IMR-90 (cell line): ENCODE results near the gene CD276. TPM values are rescaled to one million over a fixed set of nuclear protein-coding genes. Genes with fewer than 3 reads are reported as not detected.

ENCODE experiments used
- ATAC-seq: fragments of 200-7000 bp; cut with Tn5 transposase; 2 replicates; pipeline ENCODE4 v1.9.1; 2020; ENCODE audit warnings: low read depth, mild to moderate bottlenecking, moderate library complexity
- BruUV-seq: library from RNA; stranded (reverse); fragments of 400-500 nt; replicated peaks from 2 replicates; lab custom pipeline; 2021; lab: Mats Ljungman, UMichigan
- CTCF ChIA-PET: fragments of 300-600 bp; formaldehyde crosslinking; extraction: SDS; loops from one replicate; lab custom pipeline; 2021; ENCODE audit warnings: antibody characterized with exemption; lab: Yijun Ruan, JAX
- POLR2A ChIA-PET: fragments of 300-600 bp; sonication (Branson Sonifier 250); formaldehyde crosslinking; loops from one replicate; lab custom pipeline; 2022; ENCODE audit warnings: antibody characterized with exemption; ENCODE audit not compliant: unreplicated experiment; lab: Charles Lee
- DNase-seq: peaks from one replicate; pipeline ENCODE4 v3.0.0; 2013
- H2AFZ ChIP-seq: replicated peaks from 2 replicates; pipeline ENCODE3; 2013; ENCODE audit warnings: low read length, mild to moderate bottlenecking; ENCODE audit not compliant: poor library complexity
- H2AK5ac ChIP-seq: 2 replicates; pipeline ENCODE4 v1.6.1; 2013; ENCODE audit warnings: low read depth, low read length, inconsistent platforms
- H2AK9ac ChIP-seq: replicated peaks from 2 replicates; pipeline ENCODE3; 2013; ENCODE audit warnings: mild to moderate bottlenecking, low read depth, low read length, moderate library complexity; ENCODE audit not compliant: poor library complexity
- H2BK120ac ChIP-seq: 2 replicates; pipeline ENCODE4 v1.6.1; 2013; ENCODE audit warnings: low read depth, low read length, inconsistent platforms
- H2BK15ac ChIP-seq: 3 replicates; pipeline ENCODE4 v1.6.1; 2013; ENCODE audit warnings: low read depth, low read length, inconsistent platforms
- H2BK20ac ChIP-seq: 2 replicates; pipeline ENCODE4 v1.6.1; 2013; ENCODE audit warnings: low read depth, mild to moderate bottlenecking, inconsistent platforms, low read length, moderate library complexity
- H2BK5ac ChIP-seq: 2 replicates; pipeline ENCODE4 v1.6.1; 2013; ENCODE audit warnings: mild to moderate bottlenecking, low read depth, low read length, inconsistent platforms; ENCODE audit not compliant: poor library complexity, severe bottlenecking
- H3K14ac ChIP-seq: replicated peaks from 2 replicates; pipeline ENCODE4 v1.6.1; 2013; ENCODE audit warnings: low read depth, low read length, inconsistent platforms
- H3K18ac ChIP-seq: 2 replicates; pipeline ENCODE4 v1.6.1; 2013; ENCODE audit warnings: low read depth, low read length, control low read depth
- H3K23ac ChIP-seq: 2 replicates; pipeline ENCODE4 v1.6.1; 2013; ENCODE audit warnings: low read depth, low read length, inconsistent platforms
- H3K27ac ChIP-seq: 2 replicates; pipeline ENCODE4 v1.5.1; 2013; ENCODE audit warnings: mild to moderate bottlenecking, control low read depth, low read length; ENCODE audit not compliant: insufficient read depth
- H3K27me3 ChIP-seq: 2 replicates; pipeline ENCODE4 v1.6.1; 2013; ENCODE audit warnings: low read length; ENCODE audit not compliant: control insufficient read depth, insufficient read depth
- H3K36me3 ChIP-seq: 2 replicates; pipeline ENCODE4 v1.6.1; 2013; ENCODE audit warnings: low read length, mixed read lengths; ENCODE audit not compliant: control insufficient read depth, insufficient read depth
- H3K4ac ChIP-seq: 2 replicates; pipeline ENCODE4 v1.6.1; 2013; ENCODE audit warnings: low read depth, low read length, inconsistent platforms
- H3K4me1 ChIP-seq: 2 replicates; pipeline ENCODE4 v1.6.1; 2013; ENCODE audit warnings: low read length, mixed read lengths; ENCODE audit not compliant: control insufficient read depth, insufficient read depth
- H3K4me2 ChIP-seq: 2 replicates; pipeline ENCODE4 v1.6.1; 2013; ENCODE audit warnings: low read depth, mild to moderate bottlenecking, control low read depth, low read length, moderate library complexity
- H3K4me3 ChIP-seq: 2 replicates; pipeline ENCODE4 v1.5.1; 2013; ENCODE audit warnings: low read depth, mild to moderate bottlenecking, control low read depth, low read length, moderate library complexity; ENCODE audit not compliant: insufficient read depth
- H3K56ac ChIP-seq: 2 replicates; pipeline ENCODE4 v1.6.1; 2013; ENCODE audit warnings: low read length, inconsistent platforms; ENCODE audit not compliant: insufficient read depth; ENCODE audit errors: extremely low read depth
- H3K79me1 ChIP-seq, 2 experiments: 2 replicates each; pipeline ENCODE4 v1.6.1; 2013; ENCODE audit warnings: low read length in 2 of 2, inconsistent platforms in 1 of 2, low read depth in 1 of 2
- H3K9ac ChIP-seq: 2 replicates; pipeline ENCODE4 v1.6.1; 2013; ENCODE audit warnings: low read depth, low read length, control low read depth
- H3K9me1 ChIP-seq: 2 replicates; pipeline ENCODE4 v1.6.1; 2013; ENCODE audit warnings: low read length, inconsistent platforms; ENCODE audit not compliant: insufficient read depth
- H3K9me3 ChIP-seq: 2 replicates; pipeline ENCODE4 v1.6.1; 2013; ENCODE audit warnings: low read length; ENCODE audit not compliant: control insufficient read depth, insufficient read depth
- H4K20me1 ChIP-seq: 2 replicates; pipeline ENCODE4 v1.6.1; 2013; ENCODE audit warnings: low read length, inconsistent platforms; ENCODE audit not compliant: insufficient read depth
- H4K5ac ChIP-seq: 2 replicates; pipeline ENCODE4 v1.6.1; 2013; ENCODE audit warnings: mild to moderate bottlenecking, low read depth, low read length, control low read depth
- H4K8ac ChIP-seq, 2 experiments: 2 replicates each; pipeline ENCODE4 v1.6.1; 2013; ENCODE audit warnings: low read depth in 2 of 2, low read length in 2 of 2, control low read depth in 1 of 2, inconsistent platforms in 1 of 2
- H4K91ac ChIP-seq: 2 replicates; pipeline ENCODE4 v1.6.1; 2013; ENCODE audit warnings: low read depth, low read length, inconsistent platforms; ENCODE audit not compliant: insufficient read depth
- BHLHE40 ChIP-seq: fragments of 150-350 bp; IDR thresholded peaks from 2 replicates; pipeline ENCODE4 v1.6.1; 2016; ENCODE audit warnings: mild to moderate bottlenecking, low read depth, low read length
- FOS ChIP-seq: fragments of 150-350 bp; IDR thresholded peaks from 2 replicates; pipeline ENCODE4 v1.6.1; 2016; ENCODE audit warnings: low read depth, low read length
- WGBS, 2 experiments: methylation state at CpG; one replicate each; pipeline versions ENCODE4 v1.1.5 to v1.1.7; 2013; ENCODE audit warnings: missing lambda C conversion rate in 2 of 2; ENCODE audit not compliant: insufficient read length in 1 of 2; ENCODE audit errors: extremely low coverage in 2 of 2; 5-methylcytosine and 5-hydroxymethylcytosine counted together
- dilution Hi-C: fragments of 300-500 bp; cut with HindIII; formaldehyde crosslinking; loops from one replicate; pipeline ENCODE4 v1.14.3; 2018; ENCODE audit warnings: low sequenced_read_pairs; ENCODE audit not compliant: unreplicated experiment
- in situ Hi-C: fragments of 300-500 bp; cut with MboI; formaldehyde crosslinking; loops from 3 replicates; pipeline ENCODE4 v1.14.3; 2019; ENCODE audit warnings: low sequenced_read_pairs, inconsistent platforms, mixed read lengths
- intact Hi-C: fragments of 100-400 bp; cut with micrococcal nuclease; formaldehyde crosslinking; loops from 2 replicates; pipeline ENCODE4 v1.10.0; 2022
- polyA plus RNA-seq, 3 experiments: library from polyadenylated mRNA; depleted of rRNA; stranded (reverse); fragments of >200 nt; gene quantifications; 2 replicates each; pipeline ENCODE4 v1.2.3, GENCODE V29; 2012; ENCODE audit warnings: low replicate concordance in 1 of 3
- total RNA-seq: library from RNA; depleted of rRNA; stranded (reverse); fragments of >200 nt; gene quantifications from 2 replicates; pipeline ENCODE4 v1.2.3, GENCODE V29; 2012
- TF ChIP-seq, protein P1 (sequence below): fragments of 150-350 bp; IDR thresholded peaks from 2 replicates; pipeline ENCODE4 v1.6.1; 2016; ENCODE audit warnings: low read depth, mild to moderate bottlenecking, low read length, moderate library complexity, borderline replicate concordance

The CD276 gene
- total and polyA plus RNA-seq, 2 of the 4 experiments (the other 2 are of a cell fraction), result 30.8 to 149 TPM

DNA sequence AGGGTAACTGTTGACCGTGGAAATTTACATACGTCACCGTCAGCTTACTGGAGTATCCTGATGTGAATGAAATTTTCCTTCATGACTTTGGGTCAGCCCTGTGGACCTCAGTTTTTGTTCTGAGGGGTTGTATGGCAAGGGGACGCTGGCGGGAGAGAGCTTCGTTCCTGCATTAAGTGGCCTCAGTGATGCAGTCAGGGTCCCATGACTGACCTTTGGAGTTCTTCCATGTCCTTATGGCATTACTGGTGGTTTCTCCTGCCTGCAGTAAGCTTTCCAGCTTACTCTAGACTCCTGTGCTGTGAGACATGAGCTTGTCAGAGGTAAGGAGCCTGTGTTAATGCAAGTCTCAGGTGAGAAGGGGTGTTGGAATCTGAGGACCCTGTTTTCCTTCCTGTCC is 1.8 kb downstream of the CD276 start:
- Histone ChIP-seq H3K14ac (peak overlapping the region; percentile 88), H3K9ac (peak overlapping the region; percentile 90), H2BK5ac (peak overlapping the region; percentile 11), H3K4me1 (peaks cover 37% of the 10 kb centered on the region), H3K9me1 (peaks cover 47% of the 10 kb centered on the region), H2BK120ac (peak overlapping the region; percentile 5; the same call in 1 of the 2 replicates), H3K9me3 (no peaks in the 10 kb centered on the region), H3K36me3 (no peaks in the 10 kb centered on the region), H3K56ac (0 out of 2 replicates have a peak overlapping the region, but pooled peaks have one; percentile 32), H3K4me2 (peak overlapping the region; percentile 94), H2AK5ac (peak overlapping the region; percentile 46), H3K23ac (peak overlapping the region; percentile 93), H2BK20ac (no peak overlapping the region), H4K20me1 (peaks cover 50% of the 10 kb centered on the region), H4K91ac (peak overlapping the region; percentile 45), H3K79me1 (peaks cover 8 to 62% of the 10 kb centered on the region in 2 experiments), H2BK15ac (0 out of 3 replicates have a peak overlapping the region, but pooled peaks have one; percentile 2), H3K18ac (no peak overlapping the region), H3K4ac (peak overlapping the region; percentile 89; the same call in 1 of the 2 replicates), H4K8ac (0 out of 4 replicates have a peak overlapping the region, but pooled peaks of 1 of the 2 experiments have one; percentile 56), H3K27ac (peak overlapping the region; percentile 35; the same call in 1 of the 2 replicates), H4K5ac (no peak overlapping the region), H3K4me3 (peak overlapping the region; percentile 98; the same call in 1 of the 2 replicates), H2AFZ (no peak overlapping the region), H3K27me3 (no peaks in the 10 kb centered on the region), H2AK9ac (peak overlapping the region; percentile 63)
- ATAC-seq (no peak), DNase-seq (no peak)
- dilution Hi-C loops, result no loop called here
- ChIA-PET POLR2A (interaction anchor here (0.6 kb wide), 1 partner anchor 224 kb away, joined by 3 read pairs; no protein-coding TSS in a partner anchor), CTCF (interaction anchor here (0.8 to 3.0 kb wide), 3 partner anchors 8 to 50 kb away, joined by 4 to 10 read pairs (median 8); no protein-coding TSS in a partner anchor)
- no TSS peak for BruUV-seq
- in situ Hi-C loops, result no loop called here
- TF ChIP-seq BHLHE40, result no peak
- TF ChIP-seq, protein P1, sequence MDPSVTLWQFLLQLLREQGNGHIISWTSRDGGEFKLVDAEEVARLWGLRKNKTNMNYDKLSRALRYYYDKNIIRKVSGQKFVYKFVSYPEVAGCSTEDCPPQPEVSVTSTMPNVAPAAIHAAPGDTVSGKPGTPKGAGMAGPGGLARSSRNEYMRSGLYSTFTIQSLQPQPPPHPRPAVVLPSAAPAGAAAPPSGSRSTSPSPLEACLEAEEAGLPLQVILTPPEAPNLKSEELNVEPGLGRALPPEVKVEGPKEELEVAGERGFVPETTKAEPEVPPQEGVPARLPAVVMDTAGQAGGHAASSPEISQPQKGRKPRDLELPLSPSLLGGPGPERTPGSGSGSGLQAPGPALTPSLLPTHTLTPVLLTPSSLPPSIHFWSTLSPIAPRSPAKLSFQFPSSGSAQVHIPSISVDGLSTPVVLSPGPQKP, result no peak
- TF ChIP-seq FOS, result no peak
- intact Hi-C loops, result no loop called here
- WGBS, 2 experiments, result 42% methylated on average over 2 of the region's 6 CpGs; no CpG with 5 or more reads in 1 of the 2 experiments
